H9 (cell line): ENCODE results near the gene RIMBP2. TPM values are rescaled to one million over a fixed set of nuclear protein-coding genes. Genes with fewer than 3 reads are reported as not detected.

Source experiments
- DNase-seq: peaks from one replicate; pipeline ENCODE4 v3.0.0-alpha.2; 2017
- H2AFZ ChIP-seq: one replicate; pipeline ENCODE4 v1.6.1; 2013; ENCODE audit warnings: mild to moderate bottlenecking, low read length, control low read depth, moderate library complexity
- H2AK5ac ChIP-seq: 2 replicates; pipeline ENCODE4 v1.6.1; 2013; ENCODE audit warnings: low read length, control low read depth, mixed read lengths; ENCODE audit not compliant: insufficient read length
- H2BK120ac ChIP-seq: one replicate; pipeline ENCODE4 v1.6.1; 2013; ENCODE audit warnings: low read depth, mild to moderate bottlenecking, low read length, control low read depth, inconsistent platforms; ENCODE audit not compliant: poor library complexity, severe bottlenecking
- H2BK12ac ChIP-seq: 2 replicates; pipeline ENCODE4 v1.6.1; 2013; ENCODE audit warnings: low read length, control low read depth, mixed read lengths, low read depth; ENCODE audit not compliant: insufficient read length
- H2BK15ac ChIP-seq: 2 replicates; pipeline ENCODE4 v1.6.1; 2013; ENCODE audit warnings: low read depth, low read length, control low read depth
- H2BK20ac ChIP-seq: one replicate; pipeline ENCODE4 v1.6.1; 2013; ENCODE audit warnings: low read depth, mild to moderate bottlenecking, low read length, control low read depth, inconsistent platforms; ENCODE audit not compliant: poor library complexity, severe bottlenecking
- H2BK5ac ChIP-seq: 2 replicates; pipeline ENCODE4 v1.6.1; 2013; ENCODE audit warnings: low read length, control low read depth, mixed read lengths; ENCODE audit not compliant: insufficient read length
- H3K14ac ChIP-seq: 2 replicates; pipeline ENCODE4 v1.6.1; 2013; ENCODE audit warnings: low read length, control low read depth; ENCODE audit not compliant: insufficient read depth
- H3K18ac ChIP-seq: 2 replicates; pipeline ENCODE4 v1.6.1; 2013; ENCODE audit warnings: low read depth, mild to moderate bottlenecking, mixed read lengths, low read length, control low read depth; ENCODE audit not compliant: insufficient read length
- H3K23ac ChIP-seq: 2 replicates; pipeline ENCODE4 v1.6.1; 2013; ENCODE audit warnings: low read length, control low read depth, mixed read lengths, low read depth; ENCODE audit not compliant: insufficient read length
- H3K23me2 ChIP-seq: 2 replicates; pipeline ENCODE4 v1.6.1; 2013; ENCODE audit warnings: low read depth, mild to moderate bottlenecking, mixed read lengths, low read length, control low read depth; ENCODE audit not compliant: insufficient read length, poor library complexity, severe bottlenecking
- H3K27ac ChIP-seq: 2 replicates; pipeline ENCODE4 v1.5.1; 2013; ENCODE audit warnings: low read length, control low read depth, mixed read lengths, low read depth; ENCODE audit not compliant: insufficient read length
- H3K27me3 ChIP-seq: 2 replicates; pipeline ENCODE4 v1.6.1; 2013; ENCODE audit warnings: low read length, control low read depth, inconsistent platforms; ENCODE audit not compliant: insufficient read depth
- H3K4ac ChIP-seq: 2 replicates; pipeline ENCODE4 v1.6.1; 2013; ENCODE audit warnings: low read depth, mild to moderate bottlenecking, control low read depth, inconsistent platforms, low read length, moderate library complexity
- H3K4me1 ChIP-seq: 2 replicates; pipeline ENCODE4 v1.6.1; 2013; ENCODE audit warnings: low read length, control low read depth, inconsistent platforms; ENCODE audit not compliant: insufficient read depth
- H3K4me2 ChIP-seq: 2 replicates; pipeline ENCODE4 v1.6.1; 2013; ENCODE audit warnings: low read length, control low read depth, mixed read lengths; ENCODE audit not compliant: insufficient read length, insufficient read depth
- H3K56ac ChIP-seq: 2 replicates; pipeline ENCODE4 v1.6.1; 2013; ENCODE audit warnings: low read depth, mild to moderate bottlenecking, mixed read lengths, low read length, control low read depth; ENCODE audit not compliant: insufficient read length
- H3K79me1 ChIP-seq: 2 replicates; pipeline ENCODE4 v1.6.1; 2013; ENCODE audit warnings: low read depth, mild to moderate bottlenecking, moderate library complexity, low read length, control low read depth, inconsistent platforms; ENCODE audit not compliant: insufficient read depth, poor library complexity, severe bottlenecking
- H3K79me2 ChIP-seq: 2 replicates; pipeline ENCODE4 v1.6.1; 2013; ENCODE audit warnings: low read length, control low read depth, inconsistent platforms; ENCODE audit not compliant: insufficient read depth
- H3K9ac ChIP-seq: 2 replicates; pipeline ENCODE4 v1.6.1; 2013; ENCODE audit warnings: low read length, control low read depth, mixed read lengths; ENCODE audit not compliant: insufficient read length; ENCODE audit errors: extremely low read depth
- H3K9me3 ChIP-seq: one replicate; pipeline ENCODE4 v1.6.1; 2013; ENCODE audit warnings: low read depth, low read length, inconsistent platforms; ENCODE audit not compliant: control insufficient read depth
- H3T11ph ChIP-seq: one replicate; pipeline ENCODE4 v1.6.1; 2013; ENCODE audit warnings: mild to moderate bottlenecking, low read length, control low read depth, inconsistent platforms
- H4K20me1 ChIP-seq: one replicate; pipeline ENCODE4 v1.6.1; 2013; ENCODE audit not compliant: control insufficient read depth, insufficient read length, insufficient read depth
- H4K5ac ChIP-seq: 2 replicates; pipeline ENCODE4 v1.6.1; 2013; ENCODE audit warnings: low read depth, mild to moderate bottlenecking, mixed read lengths, low read length, control low read depth; ENCODE audit not compliant: insufficient read length
- H4K8ac ChIP-seq: replicated peaks from 2 replicates; pipeline ENCODE4 v1.6.1; 2013; ENCODE audit warnings: low read length, control low read depth, mixed read lengths, low read depth; ENCODE audit not compliant: insufficient read length
- H4K91ac ChIP-seq: 2 replicates; pipeline ENCODE4 v1.6.1; 2013; ENCODE audit warnings: low read depth, mild to moderate bottlenecking, moderate library complexity, mixed read lengths, low read length, control low read depth; ENCODE audit not compliant: insufficient read length
- H3K27ac Mint-ChIP-seq, 3 experiments: 2 replicates in 2 of 3; 3 replicates in 1 of 3; pipeline ENCODE4 v1.8.0; 2020 to 2021; ENCODE audit warnings: mixed read lengths in 3 of 3, mild to moderate bottlenecking in 1 of 3, moderate library complexity in 1 of 3
- H3K27me3 Mint-ChIP-seq: 2 replicates; pipeline ENCODE4 v1.8.0; 2021; ENCODE audit warnings: low read depth, mild to moderate bottlenecking, moderate library complexity, mixed read lengths
- H3K36me3 Mint-ChIP-seq, 3 experiments: 2 replicates in 2 of 3; 3 replicates in 1 of 3; pipeline ENCODE4 v1.8.0; 2020 to 2021; ENCODE audit warnings: low read depth in 3 of 3, mixed read lengths in 3 of 3; ENCODE audit not compliant: insufficient read depth in 1 of 3
- H3K4me1 Mint-ChIP-seq, 2 experiments: 2 replicates each; pipeline ENCODE4 v1.8.0; 2020; ENCODE audit warnings: mixed read lengths in 2 of 2
- H3K4me3 Mint-ChIP-seq, 2 experiments: 2 replicates in 1 of 2; 3 replicates in 1 of 2; pipeline ENCODE4 v1.8.0; 2020 to 2021; ENCODE audit warnings: mild to moderate bottlenecking in 2 of 2, mixed read lengths in 2 of 2, moderate library complexity in 1 of 2
- H3K9me3 Mint-ChIP-seq, 2 experiments: 2 replicates in 1 of 2; 3 replicates in 1 of 2; pipeline ENCODE4 v1.8.0; 2020; ENCODE audit warnings: mild to moderate bottlenecking in 2 of 2, mixed read lengths in 2 of 2, moderate library complexity in 1 of 2
- WGBS: extraction: QIAGEN DNeasy Blood & Tissue Kit; methylation state at CpG from one replicate; pipeline ENCODE4 v1.1.7; 2013; ENCODE audit warnings: missing lambda C conversion rate, low lambda C conversion rate, mixed read lengths; ENCODE audit not compliant: insufficient read length; ENCODE audit errors: extremely low coverage; 5-methylcytosine and 5-hydroxymethylcytosine counted together
- total RNA-seq: library from RNA; stranded (reverse); gene quantifications from 2 replicates; pipeline ENCODE4 v1.2.1, GENCODE V29; 2021
- TF ChIP-seq, protein P1 (sequence below): fragments of 200-600 bp; sonication (generic); conservative IDR thresholded peaks from 3 replicates; pipeline ENCODE4 v1.8.0; 2021; ENCODE audit warnings: antibody characterized with exemption, mild to moderate bottlenecking

Gene RIMBP2
- total RNA-seq, 1 experiment from 2014 or later, result 0.70 TPM

DNA sequence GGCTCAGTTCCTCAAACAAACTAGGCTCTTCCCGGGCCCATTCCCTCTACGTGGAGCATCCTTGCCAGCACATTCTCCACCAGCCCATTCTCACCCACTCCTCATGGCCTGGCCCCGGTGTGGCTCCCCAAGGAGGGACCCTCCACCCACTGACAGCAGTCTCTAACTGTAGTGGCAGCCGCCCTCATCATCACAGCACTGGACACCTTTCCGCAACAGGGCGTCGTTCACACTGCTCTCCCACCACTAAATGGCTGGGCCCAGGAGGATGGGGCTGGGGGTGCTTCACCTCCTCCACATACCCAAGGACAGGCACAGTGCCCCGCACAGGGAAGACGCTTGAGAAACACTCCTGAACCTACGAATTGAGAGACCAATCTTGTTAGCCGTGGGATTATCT, 123.0 kb downstream of the RIMBP2 start:
- H4K5ac ChIP-seq, result no peak overlapping the region
- Mint-ChIP-seq H3K9me3 (peaks cover 7 to 9% of the 10 kb centered on the region in 2 experiments), H3K36me3 (peaks cover 0 to 7% (median 2%) of the 10 kb centered on the region in 3 experiments; a peak in 2 of 7 replicates), H3K4me3 (no peak overlapping the region), H3K4me1 (peaks cover 14 to 15% of the 10 kb centered on the region in 2 experiments), H3K27me3 (peaks cover 25% of the 10 kb centered on the region), H3K27ac (no peak overlapping the region)
- H2BK20ac ChIP-seq, result no peak overlapping the region
- no peak overlapping the region for H2BK12ac ChIP-seq
- H4K20me1 ChIP-seq, result no peaks in the 10 kb centered on the region
- no peak overlapping the region for H2BK15ac ChIP-seq
- WGBS, result no CpG with 5 or more reads among the region's 11 CpGs
- no peak overlapping the region for H3K56ac ChIP-seq
- TF ChIP-seq, protein P1, sequence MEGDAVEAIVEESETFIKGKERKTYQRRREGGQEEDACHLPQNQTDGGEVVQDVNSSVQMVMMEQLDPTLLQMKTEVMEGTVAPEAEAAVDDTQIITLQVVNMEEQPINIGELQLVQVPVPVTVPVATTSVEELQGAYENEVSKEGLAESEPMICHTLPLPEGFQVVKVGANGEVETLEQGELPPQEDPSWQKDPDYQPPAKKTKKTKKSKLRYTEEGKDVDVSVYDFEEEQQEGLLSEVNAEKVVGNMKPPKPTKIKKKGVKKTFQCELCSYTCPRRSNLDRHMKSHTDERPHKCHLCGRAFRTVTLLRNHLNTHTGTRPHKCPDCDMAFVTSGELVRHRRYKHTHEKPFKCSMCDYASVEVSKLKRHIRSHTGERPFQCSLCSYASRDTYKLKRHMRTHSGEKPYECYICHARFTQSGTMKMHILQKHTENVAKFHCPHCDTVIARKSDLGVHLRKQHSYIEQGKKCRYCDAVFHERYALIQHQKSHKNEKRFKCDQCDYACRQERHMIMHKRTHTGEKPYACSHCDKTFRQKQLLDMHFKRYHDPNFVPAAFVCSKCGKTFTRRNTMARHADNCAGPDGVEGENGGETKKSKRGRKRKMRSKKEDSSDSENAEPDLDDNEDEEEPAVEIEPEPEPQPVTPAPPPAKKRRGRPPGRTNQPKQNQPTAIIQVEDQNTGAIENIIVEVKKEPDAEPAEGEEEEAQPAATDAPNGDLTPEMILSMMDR, result no peak
- no peak overlapping the region for H2AFZ ChIP-seq
- no peaks in the 10 kb centered on the region for H3K9me3 ChIP-seq
- no peak overlapping the region for H3K14ac ChIP-seq
- no peak overlapping the region for H2BK5ac ChIP-seq
- H3K4me1 ChIP-seq, result no peaks in the 10 kb centered on the region
- H3K79me2 ChIP-seq, result no peaks in the 10 kb centered on the region
- no peak overlapping the region for H4K91ac ChIP-seq
- no peak overlapping the region for H4K8ac ChIP-seq
- no peak overlapping the region for H3K4me2 ChIP-seq
- H3T11ph ChIP-seq, result no peak overlapping the region
- H3K27me3 ChIP-seq, result no peaks in the 10 kb centered on the region
- no peak for DNase-seq
- H2AK5ac ChIP-seq, result no peak overlapping the region
- no peaks in the 10 kb centered on the region for H3K23me2 ChIP-seq
- H3K18ac ChIP-seq, result no peak overlapping the region
- H3K23ac ChIP-seq, result no peak overlapping the region
- H3K9ac ChIP-seq, result no peak overlapping the region
- no peak overlapping the region for H3K27ac ChIP-seq
- no peak overlapping the region for H3K4ac ChIP-seq
- no peak overlapping the region for H2BK120ac ChIP-seq
- no peaks in the 10 kb centered on the region for H3K79me1 ChIP-seq
